LNCAP (cell line): ENCODE data around the gene MSRB1.

ENCODE experiments used
- TF ChIP-seq, protein P1 (sequence below): fragments of 450-650 bp; IDR thresholded peaks from 2 replicates; pipeline ENCODE4 v1.5.1; 2017; ENCODE audit warnings: mild to moderate bottlenecking

MSRB1 gene

DNA sequence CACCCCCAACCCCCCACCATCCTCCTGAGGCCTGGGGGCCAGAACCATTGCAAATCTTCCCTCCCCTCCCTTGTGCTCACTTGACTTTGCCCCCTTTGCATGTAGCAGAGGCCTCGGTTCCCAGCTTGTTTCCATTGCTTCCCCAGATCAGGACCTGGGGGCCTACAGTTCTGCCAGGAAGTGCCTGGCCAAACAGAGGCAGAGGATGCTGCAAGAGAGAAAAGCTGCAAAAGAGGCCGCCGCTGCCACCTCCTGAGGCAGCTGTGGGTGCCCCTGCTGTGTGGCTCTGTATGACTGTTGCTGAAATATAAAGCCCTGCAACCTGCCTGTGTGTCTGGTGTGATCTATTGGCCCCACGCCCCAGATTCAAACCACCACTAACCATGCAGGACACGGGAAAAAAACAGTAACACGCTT is 18.7 kb upstream of the MSRB1 start:
- TF ChIP-seq, protein P1, sequence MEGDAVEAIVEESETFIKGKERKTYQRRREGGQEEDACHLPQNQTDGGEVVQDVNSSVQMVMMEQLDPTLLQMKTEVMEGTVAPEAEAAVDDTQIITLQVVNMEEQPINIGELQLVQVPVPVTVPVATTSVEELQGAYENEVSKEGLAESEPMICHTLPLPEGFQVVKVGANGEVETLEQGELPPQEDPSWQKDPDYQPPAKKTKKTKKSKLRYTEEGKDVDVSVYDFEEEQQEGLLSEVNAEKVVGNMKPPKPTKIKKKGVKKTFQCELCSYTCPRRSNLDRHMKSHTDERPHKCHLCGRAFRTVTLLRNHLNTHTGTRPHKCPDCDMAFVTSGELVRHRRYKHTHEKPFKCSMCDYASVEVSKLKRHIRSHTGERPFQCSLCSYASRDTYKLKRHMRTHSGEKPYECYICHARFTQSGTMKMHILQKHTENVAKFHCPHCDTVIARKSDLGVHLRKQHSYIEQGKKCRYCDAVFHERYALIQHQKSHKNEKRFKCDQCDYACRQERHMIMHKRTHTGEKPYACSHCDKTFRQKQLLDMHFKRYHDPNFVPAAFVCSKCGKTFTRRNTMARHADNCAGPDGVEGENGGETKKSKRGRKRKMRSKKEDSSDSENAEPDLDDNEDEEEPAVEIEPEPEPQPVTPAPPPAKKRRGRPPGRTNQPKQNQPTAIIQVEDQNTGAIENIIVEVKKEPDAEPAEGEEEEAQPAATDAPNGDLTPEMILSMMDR, result no peak

DNA sequence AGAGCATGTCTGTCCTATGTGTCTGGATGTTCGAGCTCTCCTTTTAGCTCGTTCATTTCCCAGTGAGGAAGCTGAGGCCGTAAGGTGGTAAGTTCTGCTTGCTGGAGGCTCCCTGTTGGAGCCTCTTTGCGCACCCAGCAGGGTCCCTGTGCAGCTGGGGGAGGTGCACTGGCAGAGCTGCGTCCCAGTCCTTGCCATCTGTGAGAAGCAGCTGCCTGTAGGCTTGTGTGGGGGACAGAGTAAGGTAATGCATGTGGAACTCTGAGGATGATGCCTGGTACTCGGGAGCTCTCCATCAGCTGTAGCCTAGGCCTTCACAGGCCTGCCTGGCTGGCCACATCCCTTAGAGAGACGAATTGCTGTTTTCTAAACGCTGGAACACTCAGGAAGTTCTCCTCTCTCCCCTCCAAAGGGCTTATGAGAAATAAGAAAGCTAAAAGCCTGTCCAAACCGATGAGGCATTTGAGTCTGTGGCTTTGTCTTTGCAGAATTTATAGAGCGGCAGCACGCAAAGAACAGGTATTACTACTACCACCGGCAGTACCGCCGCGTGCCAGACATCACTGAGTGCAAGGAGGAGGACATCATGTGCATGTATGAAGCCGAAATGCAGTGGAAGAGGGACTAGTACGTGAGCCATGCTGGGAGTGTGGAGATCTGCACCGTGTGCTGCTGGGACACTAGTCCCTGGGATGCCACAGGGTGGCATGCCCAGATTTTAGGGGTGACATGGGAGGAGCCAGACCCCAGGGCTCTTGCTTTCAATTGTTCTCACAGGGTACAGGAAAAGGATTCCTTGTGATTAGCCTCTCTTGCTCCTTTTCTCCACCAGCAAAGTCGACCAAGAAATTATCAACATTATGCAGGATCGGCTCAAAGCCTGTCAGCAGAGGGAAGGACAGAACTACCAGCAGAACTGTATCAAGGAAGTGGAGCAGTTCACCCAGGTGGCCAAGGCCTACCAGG is 17.9 kb upstream of the MSRB1 start:
- TF ChIP-seq, protein P1, result no peak

GRCh38 chr16:1959269-1960039 is 16.5 kb upstream of the MSRB1 start, which contains the start of gene NDUFB10:
Gene NDUFB10 (plus strand): TSS chr16:1959538. CDS start chr16:1959625, 87 bp downstream.
- TF ChIP-seq, protein P1, result peak; percentile 90

DNA sequence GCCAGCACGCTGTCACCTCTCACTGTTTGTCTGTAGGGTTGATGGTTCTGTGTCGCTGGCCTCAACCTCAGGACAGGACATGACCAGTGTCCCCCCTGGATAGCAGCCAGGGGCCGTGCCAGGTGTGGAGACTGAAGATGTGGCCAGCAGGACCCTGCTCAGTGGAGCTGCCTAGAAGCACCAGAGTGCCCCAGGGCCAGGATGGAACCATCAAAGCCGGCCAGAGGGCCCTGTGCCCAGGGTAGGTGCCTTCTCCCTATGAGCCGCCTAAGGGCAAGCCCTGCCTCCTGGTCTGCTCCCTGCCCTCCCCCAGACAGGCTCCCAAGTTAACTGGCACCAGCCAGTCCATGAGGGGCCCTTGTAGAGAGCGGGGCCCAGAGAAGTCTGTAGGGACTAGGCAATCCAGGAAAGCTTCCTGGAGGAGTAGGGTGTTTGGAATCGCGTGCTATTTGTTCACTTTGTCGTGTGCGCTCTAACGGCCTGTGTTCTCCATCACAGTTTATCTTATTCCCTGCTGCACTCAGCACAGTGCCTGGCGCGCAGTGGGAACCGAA is 15.8 kb upstream of the MSRB1 start:
- TF ChIP-seq, protein P1, result no peak

DNA sequence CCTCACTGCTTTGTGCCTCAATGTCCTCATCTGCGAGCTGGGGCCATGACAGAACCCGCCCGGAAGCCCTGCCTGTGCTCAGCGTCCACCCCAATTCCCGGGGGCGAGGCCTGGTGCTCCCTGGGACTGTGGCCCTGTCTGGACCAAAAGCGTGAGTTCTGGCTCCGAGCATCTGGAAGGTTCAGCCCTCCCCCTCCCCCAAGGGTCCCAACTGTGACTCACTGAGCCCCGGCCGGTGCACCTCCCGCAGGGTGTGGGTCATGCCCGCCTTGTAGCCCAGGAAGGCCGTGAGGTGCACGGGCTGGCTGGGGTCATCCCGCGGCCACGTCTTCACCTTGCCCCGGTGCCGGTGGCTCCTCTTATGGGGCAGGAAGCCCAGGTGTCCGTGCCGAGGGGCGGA is 10.7 kb upstream of the MSRB1 start:
- TF ChIP-seq, protein P1, result no peak

DNA sequence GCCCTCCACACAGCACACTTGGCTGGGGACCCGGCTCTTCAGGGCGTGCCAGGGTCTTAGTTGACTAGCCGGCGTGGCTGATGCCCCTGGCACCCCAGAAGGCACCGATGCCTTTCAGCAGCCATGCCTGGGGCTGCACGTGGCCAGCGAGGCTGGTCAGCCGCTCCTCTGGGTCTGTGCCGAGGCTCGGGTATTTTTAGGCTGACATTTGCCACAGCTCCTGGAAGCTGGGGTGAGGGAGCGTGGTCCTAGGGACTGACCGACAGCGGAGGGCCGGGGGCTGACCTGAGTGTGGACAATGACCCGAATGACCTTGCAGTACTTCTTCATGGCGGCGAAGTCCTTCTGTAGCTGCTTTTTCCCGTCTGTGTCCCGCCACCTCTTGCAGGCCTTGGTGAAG is 7.6 kb upstream of the MSRB1 start:
- TF ChIP-seq, protein P1, result no peak

DNA sequence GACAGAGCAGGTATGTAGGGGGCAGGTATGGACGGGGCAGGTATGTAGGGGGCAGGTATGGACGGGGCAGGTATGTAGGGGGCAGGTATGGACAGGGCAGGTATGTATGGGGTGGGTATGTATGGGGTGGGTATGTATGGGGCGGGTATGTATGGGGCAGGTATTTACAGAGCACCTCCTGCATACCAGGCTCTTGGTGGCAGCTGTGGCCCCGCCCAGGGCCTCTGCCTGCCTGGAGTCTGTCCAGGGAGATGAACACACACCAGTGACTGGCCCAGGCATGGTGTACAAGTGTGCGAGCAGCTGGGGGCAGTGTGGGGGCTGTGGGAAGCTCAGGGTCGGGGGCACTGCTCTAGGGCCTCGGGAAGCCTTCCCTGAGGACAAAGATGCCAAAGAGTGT is 7.0 kb upstream of the MSRB1 start:
- TF ChIP-seq, protein P1, result no peak
